BE2C (cell line): ENCODE results near the gene PROK1.

ENCODE experiments used
- DNase-seq: peaks from one replicate; pipeline ENCODE4 v3.0.0-alpha.2; 2020
- H3K27me3 ChIP-seq: fragments of 250-450 bp; sonication (Bioruptor Pico); 2 replicates; pipeline ENCODE4 v1.5.1; 2020; ENCODE audit warnings: mild to moderate bottlenecking
- H3K36me3 ChIP-seq: fragments of 250-450 bp; sonication (Bioruptor Pico); 2 replicates; pipeline ENCODE4 v1.5.1; 2020; ENCODE audit warnings: mild to moderate bottlenecking
- H3K4me1 ChIP-seq: fragments of 250-450 bp; sonication (Bioruptor Pico); 2 replicates; pipeline ENCODE4 v1.5.1; 2020
- H3K4me3 ChIP-seq: 2 replicates; pipeline ENCODE4 v1.5.1; 2011; ENCODE audit warnings: low read depth, low read length
- H3K9me3 ChIP-seq: fragments of 250-450 bp; sonication (Bioruptor Pico); 2 replicates; pipeline ENCODE4 v1.5.1; 2020
- CTCF ChIP-seq: IDR thresholded peaks from 2 replicates; pipeline ENCODE4 v1.5.1; 2012; ENCODE audit warnings: mild to moderate bottlenecking, low read depth, low read length

Gene PROK1

GRCh38 chr1:110504226-110504625 lies 53.3 kb downstream of the PROK1 start:
- H3K4me3 ChIP-seq = no peak overlapping the region
- no peak for DNase-seq
- H3K27me3 ChIP-seq = no peaks in the 10 kb centered on the region
- no peaks in the 10 kb centered on the region for H3K36me3 ChIP-seq
- no peak for TF ChIP-seq CTCF
- no peaks in the 10 kb centered on the region for H3K9me3 ChIP-seq
- no peaks in the 10 kb centered on the region for H3K4me1 ChIP-seq

GRCh38 chr1:110505596-110505995 lies 54.6 kb downstream of the PROK1 start:
- no peak overlapping the region for H3K4me3 ChIP-seq
- H3K4me1 ChIP-seq = no peaks in the 10 kb centered on the region
- H3K36me3 ChIP-seq = no peaks in the 10 kb centered on the region
- H3K9me3 ChIP-seq = no peaks in the 10 kb centered on the region
- no peak for DNase-seq
- H3K27me3 ChIP-seq = no peaks in the 10 kb centered on the region
- TF ChIP-seq CTCF = no peak

- Histone ChIP-seq H3K4me1 (no peaks in the 10 kb centered on the region), H3K9me3 (no peaks in the 10 kb centered on the region), H3K36me3 (no peaks in the 10 kb centered on the region), H3K4me3 (no peak overlapping the region), H3K27me3 (no peaks in the 10 kb centered on the region)
- no peak for TF ChIP-seq CTCF
- DNase-seq = no peak
These were observed 55.6 kb downstream of the PROK1 start for GRCh38 chr1:110506541-110506940.
